GM19043 (cell line): ENCODE measurements around the gene NR6A1.

Experiments used
- ATAC-seq: cut with Tn5 transposase; IDR thresholded peaks from one replicate; pipeline ENCODE4 v1.9.1; 2021; ENCODE audit warnings: low read depth; ENCODE audit not compliant: unreplicated experiment

NR6A1 gene

GRCh38 chr9:124698265-124698664 is 72.8 kb downstream of the NR6A1 start:
- ATAC-seq, result no peak

GRCh38 chr9:124697326-124698200 is 73.5 kb downstream of the NR6A1 start:
- ATAC-seq, result no peak

GRCh38 chr9:124696101-124696500 is 75.0 kb downstream of the NR6A1 start:
- ATAC-seq, result no peak

- ATAC-seq, result no peak
These were observed 75.7 kb downstream of the NR6A1 start for GRCh38 chr9:124695280-124695890.

GRCh38 chr9:124694414-124695279 is 76.5 kb downstream of the NR6A1 start:
- no peak for ATAC-seq

GRCh38 chr9:124693403-124693802 is 77.7 kb downstream of the NR6A1 start:
- ATAC-seq, result no peak

- no peak for ATAC-seq
These were observed 82.7 kb downstream of the NR6A1 start for GRCh38 chr9:124688238-124688904.

GRCh38 chr9:124686918-124687317 is 84.2 kb downstream of the NR6A1 start:
- ATAC-seq, result no peak

- no peak for ATAC-seq
These were observed 85.9 kb downstream of the NR6A1 start for GRCh38 chr9:124685217-124685616.

GRCh38 chr9:124684169-124684568 is 86.9 kb downstream of the NR6A1 start:
- no peak for ATAC-seq

GRCh38 chr9:124683043-124683442 is 88.1 kb downstream of the NR6A1 start:
- no peak for ATAC-seq

GRCh38 chr9:124680714-124681390 is 90.3 kb downstream of the NR6A1 start:
- no peak for ATAC-seq

- no peak for ATAC-seq
These were observed 91.1 kb downstream of the NR6A1 start for GRCh38 chr9:124680049-124680448.

- no peak for ATAC-seq
These were observed 95.0 kb downstream of the NR6A1 start for GRCh38 chr9:124676159-124676551.

- no peak for ATAC-seq
These were observed 95.6 kb downstream of the NR6A1 start for GRCh38 chr9:124675261-124676158.

- no peak for ATAC-seq
These were observed 96.5 kb downstream of the NR6A1 start for GRCh38 chr9:124674651-124675050.

GRCh38 chr9:124673063-124673462 is 98.0 kb downstream of the NR6A1 start:
- no peak for ATAC-seq

- no peak for ATAC-seq
These were observed 99.2 kb downstream of the NR6A1 start for GRCh38 chr9:124671861-124672260.

- ATAC-seq, result no peak
These were observed 104.5 kb downstream of the NR6A1 start for GRCh38 chr9:124666642-124667041.
